ENCODE results near the gene PIP4P1. TPM values are rescaled to one million over a fixed set of nuclear protein-coding genes. Genes with fewer than 3 reads are reported as not detected.
A peak's percentile ranks its signal among the peaks of the same experiment; 100 is the strongest.

The PIP4P1 gene
- polyA plus RNA-seq, 4 donors = 32.9 to 37.8 (median 34.8) TPM

- DNase-seq (ENCODE audit: low read depth in 4 of 4, low spot score in 3 of 4) = peak in 3 of 4 donors; percentile 59 to 65 (median 60)
Observed at GRCh38 chr14:20412876-20413743, 48.1 kb downstream of the PIP4P1 start, which contains the start of gene TEP1. TEP1 (minus strand) TSS chr14:20413501; CDS start chr14:20408439, 5,062 bp downstream.

- DNase-seq (ENCODE audit: low read depth in 4 of 4, low spot score in 3 of 4) = no peak
Observed at GRCh38 chr14:20412411-20412810, 48.8 kb downstream of the PIP4P1 start.

GRCh38 chr14:20409226-20409625 lies 52.0 kb downstream of the PIP4P1 start:
- DNase-seq (ENCODE audit: low read depth in 4 of 4, low spot score in 3 of 4) = no peak

Other genes starting within 250 kb of the PIP4P1 start
- gene OR11H6, start 237.7 kb downstream of the PIP4P1 start, polyA plus RNA-seq (ENCODE audit: insufficient read length in 4 of 4) = not detected
- under 1 TPM; 0.45 to 0.75 (median 0.64) TPM for gene OR11H7, start 232.5 kb downstream of the PIP4P1 start, polyA plus RNA-seq (ENCODE audit: insufficient read length in 4 of 4)
- gene OR11H4, start 222.1 kb downstream of the PIP4P1 start, polyA plus RNA-seq (ENCODE audit: insufficient read length in 4 of 4) = under 1 TPM in 1 of 4 donors, not detected in 3; 0.09 TPM
- gene TTC5, start 155.5 kb downstream of the PIP4P1 start, polyA plus RNA-seq (ENCODE audit: insufficient read length in 4 of 4) = 10 to 100 TPM; 19.3 to 27.2 (median 25.9) TPM
- gene CCNB1IP1, start 128.2 kb downstream of the PIP4P1 start, polyA plus RNA-seq (ENCODE audit: insufficient read length in 4 of 4) = 100 to 1,000 TPM in 3 of 4 donors, 10 to 100 TPM in 1; 77.2 to 132 (median 119) TPM
- 10 to 100 TPM; 54.5 to 66.3 (median 57.3) TPM for gene PARP2, start 117.8 kb downstream of the PIP4P1 start, polyA plus RNA-seq (ENCODE audit: insufficient read length in 4 of 4)
- 10 to 100 TPM; 11.3 to 19.5 (median 18.0) TPM for gene TEP1, start 47.9 kb downstream of the PIP4P1 start, polyA plus RNA-seq (ENCODE audit: insufficient read length in 4 of 4)
- gene KLHL33, start 25.3 kb downstream of the PIP4P1 start, polyA plus RNA-seq (ENCODE audit: insufficient read length in 4 of 4) = under 1 TPM; 0.29 to 0.90 (median 0.57) TPM
- 10 to 100 TPM; 39.6 to 80.8 (median 52.7) TPM for gene OSGEP, start 6.6 kb downstream of the PIP4P1 start, polyA plus RNA-seq (ENCODE audit: insufficient read length in 4 of 4)
- 100 to 1,000 TPM; 238 to 343 (median 315) TPM for gene APEX1, start 6.2 kb downstream of the PIP4P1 start, polyA plus RNA-seq (ENCODE audit: insufficient read length in 4 of 4)
- 10 to 100 TPM; 15.3 to 96.7 (median 57.6) TPM for gene PNP, start 8.0 kb upstream of the PIP4P1 start, polyA plus RNA-seq (ENCODE audit: insufficient read length in 4 of 4)
- gene RNASE10, start 44.1 kb upstream of the PIP4P1 start, polyA plus RNA-seq (ENCODE audit: insufficient read length in 4 of 4) = under 1 TPM in 1 of 4 donors, not detected in 3; 0.29 TPM
- gene RNASE9, start 99.6 kb upstream of the PIP4P1 start, polyA plus RNA-seq (ENCODE audit: insufficient read length in 4 of 4) = not detected
- not detected for gene RNASE11, start 126.6 kb upstream of the PIP4P1 start, polyA plus RNA-seq (ENCODE audit: insufficient read length in 4 of 4)
- not detected for gene RNASE12, start 129.9 kb upstream of the PIP4P1 start, polyA plus RNA-seq (ENCODE audit: insufficient read length in 4 of 4)
- gene OR6S1, start 180.3 kb upstream of the PIP4P1 start, polyA plus RNA-seq (ENCODE audit: insufficient read length in 4 of 4) = not detected
- 10 to 100 TPM in 1 of 4 donors, 1 to 10 TPM in 3; 2.2 to 17.5 (median 3.6) TPM for gene RNASE4, start 223.1 kb upstream of the PIP4P1 start, polyA plus RNA-seq (ENCODE audit: insufficient read length in 4 of 4)
- gene ANG, start 227.3 kb upstream of the PIP4P1 start, polyA plus RNA-seq (ENCODE audit: insufficient read length in 4 of 4) = 1 to 10 TPM; 3.7 to 9.1 (median 4.2) TPM